ENCODE data around the gene PIAS4.
A peak's percentile ranks its signal among the peaks of the same experiment; 100 is the strongest.

The PIAS4 gene

DNA sequence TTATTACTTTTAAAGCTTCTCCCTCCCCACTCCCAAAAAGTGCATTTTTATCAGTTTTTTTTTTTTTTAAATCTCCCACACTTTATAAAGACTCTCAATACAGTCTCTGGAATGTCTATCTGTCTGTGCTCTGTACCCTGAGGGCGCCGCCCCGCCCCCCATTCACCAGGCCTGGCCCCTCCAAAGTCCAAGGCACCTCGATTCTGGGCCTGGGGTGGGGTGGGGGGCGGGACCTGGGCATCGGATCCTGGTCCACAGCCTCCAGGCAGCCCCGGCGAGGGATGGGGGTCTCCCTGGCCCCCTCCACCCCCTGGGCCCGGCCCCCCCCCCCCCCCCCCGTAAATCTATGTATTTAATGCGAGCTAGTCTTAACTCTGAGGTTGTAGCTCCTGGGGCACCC, 35.9 kb downstream of the PIAS4 start:
- no peak for DNase-seq

DNA sequence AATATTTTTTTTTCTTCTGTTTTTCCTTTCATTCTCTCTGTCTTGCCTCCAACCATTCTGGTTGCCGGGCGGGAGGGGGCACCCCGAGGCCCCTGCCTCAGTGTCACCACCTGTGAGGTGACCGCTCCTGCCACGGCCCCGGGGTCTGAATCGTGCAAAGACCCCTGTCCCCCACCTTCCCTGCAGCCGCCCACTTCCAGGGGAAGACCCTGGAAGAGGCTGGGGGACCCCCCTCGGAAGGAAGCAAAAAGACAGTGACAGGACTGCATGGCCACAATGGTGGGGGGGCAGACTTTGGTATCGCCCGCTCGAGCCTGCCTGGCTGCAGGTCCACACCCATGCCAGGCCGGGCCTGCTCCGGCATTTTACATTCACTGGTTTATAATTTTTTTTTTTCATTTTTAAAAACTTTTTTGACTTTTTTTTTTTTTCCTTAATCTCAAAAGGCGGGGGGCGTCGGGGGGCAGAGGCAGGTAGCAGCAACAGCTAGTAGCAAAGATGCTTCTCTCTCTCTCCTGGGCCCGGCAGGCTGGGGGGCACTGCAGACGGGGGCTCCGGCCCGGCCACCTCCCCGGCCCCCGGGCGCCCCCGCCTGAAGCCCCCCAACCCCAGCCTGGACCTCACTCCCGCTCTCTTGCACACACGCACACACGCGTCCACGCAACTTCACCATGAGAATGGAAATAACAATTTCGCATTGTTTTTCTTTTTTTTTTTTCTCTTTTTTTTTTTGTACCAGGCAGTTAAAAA, 36.6 kb downstream of the PIAS4 start:
- no peak for DNase-seq

DNA sequence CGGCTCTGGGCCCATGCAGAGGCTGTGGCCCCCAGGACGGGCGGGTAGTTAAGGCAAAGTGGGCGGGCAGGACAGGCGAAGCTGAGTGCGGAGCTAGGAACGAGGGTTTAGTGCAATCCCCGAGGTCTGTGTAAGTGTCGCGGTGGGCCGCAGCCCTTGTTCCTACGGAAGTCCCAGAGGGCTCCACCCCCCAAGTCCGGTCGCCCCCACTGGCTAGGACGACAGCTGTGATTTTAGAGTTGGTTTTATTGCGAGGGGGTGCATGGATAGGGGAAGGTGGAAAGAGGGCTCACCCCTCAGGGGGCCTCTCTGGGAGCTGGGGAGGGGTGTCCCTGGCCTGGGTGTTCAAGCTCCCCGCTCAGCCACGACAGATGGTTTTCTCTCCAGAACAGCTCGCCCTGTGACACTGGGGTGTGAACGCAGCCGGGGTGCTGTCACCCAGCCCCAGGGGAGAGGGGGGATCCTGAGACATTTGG, 37.5 kb downstream of the PIAS4 start:
- DNase-seq, result no peak

DNA sequence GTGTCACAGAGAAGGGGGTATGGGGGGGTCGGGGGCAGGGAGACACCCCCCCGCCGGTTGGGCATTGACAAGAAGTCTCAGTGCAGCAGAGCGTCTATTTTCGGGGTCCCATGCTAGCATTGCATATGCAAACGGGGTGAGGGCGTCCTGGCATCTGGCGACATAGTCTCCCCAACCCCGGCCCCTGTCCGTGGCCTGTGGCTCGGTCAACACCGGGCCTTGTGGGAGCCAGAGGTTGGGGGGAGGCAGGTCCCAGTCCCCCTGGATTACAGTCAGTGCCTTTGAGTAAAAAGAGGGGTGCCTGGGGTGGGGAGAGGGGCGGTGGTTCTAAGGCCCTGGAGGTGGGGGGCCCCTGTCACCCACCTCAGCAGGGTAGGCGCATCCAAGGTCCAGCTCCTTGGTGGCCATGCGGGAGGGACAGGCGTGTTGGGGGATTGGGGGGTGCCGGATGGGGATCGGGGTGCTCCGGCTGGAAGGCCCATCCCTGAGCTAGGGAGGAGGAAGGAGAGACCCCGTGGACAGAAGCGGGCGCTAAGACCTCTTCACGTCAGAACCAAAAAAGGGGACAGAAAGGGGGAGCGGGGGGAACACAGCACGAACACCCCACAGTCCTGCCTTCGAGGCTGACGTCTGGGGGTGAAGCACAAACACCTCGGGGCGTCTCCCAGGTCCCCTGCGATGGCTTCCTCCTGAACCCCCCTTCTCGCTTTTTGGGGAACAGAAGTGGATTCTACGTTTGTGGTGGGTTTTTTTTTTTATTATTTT, 38.2 kb downstream of the PIAS4 start:
- DNase-seq, result no peak

DNA sequence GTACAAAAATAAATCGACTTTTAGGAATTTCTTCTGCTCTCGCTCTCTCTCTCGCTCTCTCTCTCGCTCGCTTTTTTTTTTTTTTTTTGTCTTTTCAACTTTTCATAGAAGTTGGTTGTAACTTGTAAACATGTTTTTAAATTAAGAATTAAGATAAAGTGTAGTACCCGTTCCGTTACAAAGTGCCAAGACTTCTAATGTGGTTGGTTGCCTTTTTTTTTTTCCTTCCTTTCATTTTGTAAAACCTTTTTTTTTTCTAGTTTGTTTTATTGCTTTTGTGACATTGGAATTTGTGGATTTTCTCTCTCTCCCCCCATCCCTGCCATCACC, 38.8 kb downstream of the PIAS4 start:
- DNase-seq, result no peak

DNA sequence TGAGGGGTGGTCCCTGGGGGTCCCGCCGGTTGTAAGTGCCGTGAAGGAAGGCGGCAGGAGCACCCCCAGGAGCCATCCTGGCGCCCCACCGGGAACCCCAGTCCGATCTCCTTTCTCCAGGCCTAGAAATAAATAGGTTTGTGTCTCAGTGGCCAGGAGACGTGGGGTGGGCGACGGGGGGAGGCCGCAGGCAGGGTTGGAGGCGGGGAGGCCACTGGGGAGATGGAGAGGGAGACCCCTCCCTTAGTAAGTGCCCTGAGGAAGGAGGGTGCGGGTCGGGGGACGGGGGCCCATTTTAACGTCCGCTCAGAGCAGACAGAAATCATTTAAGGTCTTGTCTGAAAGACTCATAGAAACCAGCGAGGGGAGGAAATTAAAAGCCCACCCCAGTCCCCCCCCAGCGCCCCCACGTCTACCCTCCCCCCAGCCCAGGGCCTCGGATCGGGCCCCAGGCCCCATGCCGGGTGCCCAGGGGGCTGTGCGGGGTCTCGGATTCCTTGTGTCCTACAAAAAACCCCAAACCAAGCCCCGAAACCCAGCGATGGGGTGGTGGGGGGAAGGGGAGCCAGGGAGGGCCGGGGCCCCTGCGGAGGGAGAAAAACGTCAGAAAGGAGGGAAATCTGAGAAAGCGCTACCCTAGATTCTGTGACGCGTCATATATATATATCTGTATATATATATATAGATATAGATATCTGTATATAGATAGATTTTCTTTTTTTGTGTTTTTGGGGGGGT, 39.6 kb downstream of the PIAS4 start:
- no peak for DNase-seq

DNA sequence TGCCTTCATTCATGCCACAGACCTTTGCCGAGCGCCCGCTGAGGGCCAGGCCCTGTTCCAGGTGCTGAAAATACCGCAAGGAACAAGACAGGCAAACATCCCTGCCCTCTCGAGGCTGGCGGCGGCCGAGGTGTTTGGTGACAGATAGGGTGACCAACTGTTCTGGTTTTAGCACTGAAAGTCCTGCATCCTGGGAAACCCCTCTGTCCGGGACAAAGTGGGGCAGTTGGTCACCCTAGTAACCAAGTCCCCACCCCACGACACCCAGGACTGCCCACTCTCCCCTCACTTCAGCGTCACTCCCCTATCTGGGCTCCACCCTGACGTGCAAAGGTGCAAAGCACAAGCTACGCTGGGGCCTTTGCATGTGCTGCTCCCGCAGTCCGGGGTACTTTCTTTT, 41.9 kb downstream of the PIAS4 start:
- no peak for DNase-seq

DNA sequence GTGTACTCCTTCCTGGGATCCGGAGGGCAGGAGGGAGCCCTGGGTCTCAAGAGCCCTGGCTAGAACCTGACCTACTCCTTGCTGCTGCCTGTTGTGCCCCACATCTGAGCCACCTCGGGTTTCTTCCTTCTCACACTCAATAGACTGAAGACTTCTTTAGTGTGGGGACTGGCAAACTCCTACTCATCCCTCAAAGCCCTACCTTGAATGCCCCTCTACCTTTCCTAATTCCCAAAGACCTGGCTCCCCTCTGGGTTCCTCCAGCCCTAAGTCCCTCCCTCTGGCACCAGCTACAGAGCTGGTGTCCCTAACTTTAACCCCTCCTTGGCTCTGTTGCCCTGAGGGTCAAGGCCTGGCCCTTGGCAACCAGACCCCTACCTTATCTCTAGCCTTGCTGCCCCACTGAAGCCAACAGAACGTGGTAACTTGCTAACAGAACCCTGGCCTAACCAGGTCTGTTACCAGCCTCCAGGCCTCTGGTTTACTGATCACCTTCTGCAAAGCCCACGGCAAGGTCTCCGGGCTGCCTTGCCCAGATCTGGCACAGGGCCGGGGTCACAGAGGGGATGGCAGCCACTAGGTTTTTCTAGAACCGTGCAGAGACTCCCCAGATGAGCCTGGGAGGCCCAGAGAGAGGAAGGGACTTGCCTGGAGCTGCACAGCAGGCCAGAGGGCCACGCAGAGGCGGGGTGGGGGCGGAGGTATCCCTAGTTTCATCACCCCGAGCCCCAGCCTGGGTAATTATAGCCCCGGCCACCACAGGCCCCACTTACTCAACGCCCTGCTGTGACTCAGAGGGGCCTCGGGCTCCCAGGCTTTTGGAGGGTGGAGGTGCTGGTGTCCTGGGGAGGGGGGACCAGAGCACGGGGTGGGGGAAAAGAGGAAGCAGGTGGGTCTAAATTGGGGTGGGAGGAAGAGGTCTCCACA, 43.9 kb downstream of the PIAS4 start:
- DNase-seq, result no peak

DNA sequence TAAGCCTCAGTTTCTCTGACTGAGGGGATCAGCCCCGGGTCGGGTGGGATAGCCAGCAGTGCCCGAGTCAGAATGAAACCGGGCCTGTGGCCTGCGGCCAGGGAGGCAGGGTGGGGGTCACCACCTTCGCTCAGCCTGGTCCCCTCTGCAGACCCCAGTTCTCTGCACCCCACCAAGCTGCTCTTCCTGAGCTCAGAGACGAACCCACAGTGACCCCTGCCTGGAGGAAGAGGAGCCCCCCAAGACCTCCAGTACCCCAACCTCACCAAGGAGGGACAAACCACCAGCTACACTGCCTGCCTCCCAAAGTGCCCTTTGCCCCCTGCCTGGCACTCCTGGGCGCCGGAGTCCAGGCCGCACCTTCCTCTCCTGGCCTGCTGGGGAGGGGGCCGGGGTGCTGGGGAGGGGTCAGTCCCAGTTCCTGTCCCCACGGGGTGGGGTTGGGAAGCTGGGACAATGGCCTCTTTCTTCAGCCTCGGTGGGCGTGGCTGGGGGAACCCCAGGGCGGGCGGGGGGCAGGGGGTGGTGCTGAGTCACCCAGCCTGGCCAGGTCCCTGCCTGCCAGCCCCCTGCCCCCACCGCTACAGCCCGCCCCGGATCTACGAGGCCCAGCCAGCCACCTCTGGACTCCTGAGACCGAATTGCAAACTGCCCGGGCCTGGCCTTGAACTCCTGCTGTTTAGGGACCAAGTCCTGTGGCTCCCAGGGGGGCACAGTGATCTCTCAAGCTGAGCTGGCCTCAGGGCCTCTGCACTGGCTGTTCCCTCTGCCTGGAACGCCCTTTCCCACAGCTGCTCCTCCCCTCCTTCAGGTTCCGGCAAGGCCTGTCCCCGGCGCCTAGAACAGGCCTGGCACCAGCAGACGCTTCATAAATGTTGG, 44.8 kb downstream of the PIAS4 start:
- no peak for DNase-seq

DNA sequence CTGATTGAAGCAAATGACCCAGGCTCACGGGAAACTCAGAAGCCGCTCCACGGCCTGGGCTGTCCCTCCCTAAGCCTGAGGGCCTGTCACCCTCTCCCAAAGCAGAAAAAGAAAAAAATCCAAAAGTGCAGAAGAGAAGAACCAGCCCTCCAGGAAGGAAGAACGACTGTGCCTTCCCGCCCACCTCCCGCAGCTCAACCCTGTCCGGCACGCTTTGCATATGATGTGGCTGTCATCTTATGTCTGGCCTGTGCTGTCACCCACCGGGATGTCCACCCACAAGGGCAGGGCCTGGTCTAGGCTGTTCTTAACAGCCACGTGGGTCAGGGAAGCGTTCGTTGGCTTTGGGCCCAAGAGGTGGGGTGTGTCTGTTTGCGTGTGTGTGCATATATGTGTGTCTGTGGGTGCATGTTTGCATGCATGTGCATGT, 45.5 kb downstream of the PIAS4 start:
- no peak for DNase-seq

DNA sequence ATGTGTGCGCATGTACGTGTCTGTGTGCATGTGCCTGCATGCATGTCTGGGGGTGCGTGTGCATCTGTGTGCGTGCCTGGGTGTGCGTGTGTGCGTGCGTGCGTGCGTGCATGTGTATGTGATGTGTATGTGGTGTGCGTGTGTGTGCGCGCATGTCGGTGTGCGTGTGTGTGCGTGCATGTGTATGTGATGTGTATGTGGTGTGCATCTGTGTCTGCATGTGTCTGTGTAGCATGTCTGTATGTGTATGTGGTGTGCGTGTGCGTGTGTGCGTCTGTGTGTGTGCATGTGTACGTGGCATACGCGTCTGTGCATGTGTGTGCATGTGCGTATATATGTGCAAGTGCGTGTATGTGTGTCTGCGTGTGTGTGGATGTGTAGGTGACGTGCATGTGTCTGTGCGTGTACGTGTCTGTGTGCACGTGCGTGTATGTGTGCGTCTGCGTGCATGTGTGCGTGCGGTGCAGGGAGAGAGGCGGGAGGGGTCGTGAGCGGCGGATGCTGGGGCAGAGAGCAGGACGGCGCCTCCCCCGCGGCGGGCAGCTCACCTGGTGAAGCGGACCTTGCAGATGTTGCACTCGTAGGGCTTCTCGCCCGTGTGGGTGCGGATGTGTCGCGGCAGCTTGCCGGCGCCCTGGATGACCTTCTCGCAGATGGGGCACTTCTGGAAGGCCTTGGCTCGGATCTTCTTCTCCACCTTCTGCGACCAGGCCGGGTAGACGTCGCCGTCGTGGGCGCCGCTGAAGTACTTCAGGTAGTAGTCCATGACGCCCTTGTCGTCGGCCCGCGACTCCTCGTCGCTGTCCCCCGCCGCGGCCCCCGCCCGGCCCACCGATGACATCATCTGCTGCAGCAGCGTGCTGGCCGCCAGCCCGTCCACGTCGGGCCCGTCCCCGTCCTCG, 46.1 kb downstream of the PIAS4 start:
- DNase-seq, result no peak

DNA sequence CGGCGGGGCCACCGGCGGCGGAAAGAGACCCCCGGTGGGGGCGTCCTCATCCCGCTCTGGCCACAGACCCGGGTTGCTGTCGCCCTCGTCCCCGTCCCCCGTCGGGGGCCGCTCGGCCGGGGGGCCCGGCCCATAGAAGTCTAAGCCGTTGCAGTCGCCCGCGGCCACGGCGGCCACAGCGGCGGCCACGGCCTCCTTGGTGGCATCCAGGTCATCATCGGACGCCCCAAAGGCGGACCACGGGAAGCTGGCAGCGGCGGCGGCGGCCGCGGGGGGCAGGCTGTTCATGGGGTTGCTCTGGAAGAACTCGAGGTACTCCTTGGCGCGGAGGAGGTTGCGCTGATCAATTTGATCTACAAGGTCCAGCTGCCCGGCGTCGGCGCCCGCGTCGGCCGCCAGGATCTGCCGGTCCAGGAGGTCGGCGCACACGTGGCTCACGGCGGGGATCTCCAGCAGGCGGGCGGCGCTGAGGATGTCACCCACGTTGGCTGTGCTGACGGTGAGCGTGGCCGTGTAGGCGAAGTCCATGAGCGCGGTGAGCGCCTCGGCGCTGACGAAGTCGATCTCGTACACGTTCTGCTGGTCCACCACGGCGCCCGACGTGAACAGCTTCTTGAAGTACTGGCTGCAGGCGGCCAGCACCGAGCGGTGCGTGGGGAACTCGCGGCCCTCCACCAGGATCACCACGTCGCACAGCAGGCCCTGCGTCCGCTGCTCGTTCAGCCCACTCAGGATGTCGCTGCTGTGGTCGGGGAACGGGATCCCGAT, 47.1 kb downstream of the PIAS4 start:
- DNase-seq, result no peak

DNA sequence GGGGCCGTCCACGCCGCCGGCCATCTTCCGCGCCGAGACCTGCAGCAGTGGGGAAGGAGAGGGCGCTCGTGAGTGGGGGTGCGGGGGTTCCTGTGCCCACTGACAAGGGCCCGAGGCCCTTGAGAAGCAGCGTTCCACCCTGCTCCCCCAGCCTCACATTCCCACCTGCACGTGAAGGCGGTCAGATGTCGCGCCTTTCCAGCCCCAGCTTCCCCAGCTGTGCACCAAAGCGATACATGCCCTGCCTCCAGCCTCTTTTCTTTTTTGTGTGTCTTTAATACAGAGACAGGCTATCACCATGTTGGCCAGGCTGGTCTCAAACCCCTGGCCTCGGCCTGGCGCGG, 47.6 kb downstream of the PIAS4 start:
- no peak for DNase-seq

DNA sequence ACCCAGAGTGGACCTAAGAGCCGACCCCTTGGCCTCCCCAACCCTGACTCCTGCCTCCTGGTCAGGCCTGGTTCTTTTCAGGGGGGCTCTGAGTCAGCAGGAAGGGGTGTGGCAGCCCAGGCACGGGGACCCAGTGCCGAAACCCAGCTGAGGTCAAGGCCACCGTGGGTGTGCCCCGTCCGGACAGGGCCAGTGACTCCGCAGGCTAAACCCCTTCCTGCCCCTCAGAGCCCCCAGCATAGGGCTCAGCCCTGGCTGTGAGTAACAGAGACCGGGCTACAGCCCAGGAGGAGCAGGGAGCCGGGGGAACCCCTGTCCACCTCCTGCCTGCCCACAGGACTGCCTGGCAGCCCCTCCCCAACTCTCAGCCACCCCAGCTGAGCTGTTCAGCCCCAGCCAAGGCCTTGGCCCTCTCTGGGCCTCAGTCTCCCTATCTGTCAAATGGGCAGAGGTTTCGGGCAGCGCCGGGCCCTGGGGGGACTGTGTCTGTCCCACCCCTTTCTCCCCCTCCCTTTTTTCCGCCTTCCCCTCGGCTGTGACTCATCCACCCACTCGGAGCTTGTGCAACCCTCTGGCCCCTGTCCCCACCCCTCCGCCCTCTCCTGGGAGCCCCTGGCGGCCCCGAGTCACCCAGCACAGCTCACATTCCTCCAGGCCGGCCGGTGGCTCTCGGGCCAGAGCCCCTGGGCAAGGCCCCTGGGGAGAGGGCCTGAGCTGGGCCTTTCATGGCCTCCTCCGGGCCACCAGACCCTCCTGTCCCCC, 50.6 kb downstream of the PIAS4 start:
- no peak for DNase-seq

DNA sequence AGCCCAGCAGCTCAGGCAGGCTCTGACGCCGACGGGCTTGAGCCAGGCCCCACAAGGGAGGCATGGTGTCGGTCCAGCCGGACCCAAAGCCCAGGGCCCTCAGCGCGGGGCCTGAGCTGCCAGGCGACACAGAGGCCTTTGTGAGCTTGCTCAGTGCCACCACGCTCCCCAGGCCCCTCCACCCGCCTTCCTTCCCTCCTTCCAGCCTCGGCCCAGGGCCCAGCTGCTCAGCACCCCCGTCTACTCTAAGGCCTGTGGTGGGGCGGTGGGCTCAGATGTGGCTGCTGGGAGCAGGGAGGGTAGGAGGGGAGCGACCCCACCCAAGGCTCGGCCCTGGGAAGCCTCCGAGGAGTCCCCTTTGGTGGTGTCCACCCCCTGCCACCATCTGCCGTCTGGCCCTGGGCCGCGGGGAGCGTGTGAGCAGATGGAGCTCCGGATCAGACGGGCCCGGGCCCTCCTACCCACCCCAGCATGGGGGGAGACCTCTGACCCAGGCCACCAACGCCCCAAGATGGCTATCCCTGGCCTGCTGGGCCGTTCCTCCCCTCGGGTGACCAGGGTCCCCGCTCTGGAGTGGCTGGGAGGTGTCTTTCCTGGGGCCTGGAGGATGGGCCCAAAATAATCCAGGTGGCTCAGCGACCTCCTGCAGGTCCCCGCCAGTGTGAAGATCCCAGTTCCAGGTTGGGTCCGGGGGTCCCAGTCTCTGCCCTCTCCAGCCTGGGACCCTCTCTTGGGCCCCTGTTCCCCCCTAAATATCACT, 51.3 kb downstream of the PIAS4 start:
- DNase-seq, result no peak

DNA sequence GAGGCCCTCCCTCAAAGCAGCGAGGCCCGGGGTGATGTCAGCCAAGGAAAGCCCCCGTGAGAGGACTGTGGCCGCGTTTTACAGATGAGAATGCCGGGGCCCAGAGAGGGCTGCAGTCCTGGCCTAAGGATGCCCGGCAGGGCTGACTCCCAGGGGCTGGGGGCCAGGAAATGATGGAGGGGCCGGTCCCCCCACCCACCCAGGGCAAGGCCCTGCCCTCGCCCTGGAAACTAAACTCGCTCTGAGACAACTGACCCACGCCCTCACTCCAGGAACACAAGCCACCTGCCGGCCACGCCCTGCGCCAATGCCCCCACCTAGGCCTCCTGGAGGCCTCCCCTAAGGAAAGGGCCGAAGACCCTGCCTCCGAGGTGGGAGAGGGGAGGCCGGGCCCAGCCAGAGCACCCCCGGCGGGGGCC, 51.9 kb downstream of the PIAS4 start:
- no peak for DNase-seq

DNA sequence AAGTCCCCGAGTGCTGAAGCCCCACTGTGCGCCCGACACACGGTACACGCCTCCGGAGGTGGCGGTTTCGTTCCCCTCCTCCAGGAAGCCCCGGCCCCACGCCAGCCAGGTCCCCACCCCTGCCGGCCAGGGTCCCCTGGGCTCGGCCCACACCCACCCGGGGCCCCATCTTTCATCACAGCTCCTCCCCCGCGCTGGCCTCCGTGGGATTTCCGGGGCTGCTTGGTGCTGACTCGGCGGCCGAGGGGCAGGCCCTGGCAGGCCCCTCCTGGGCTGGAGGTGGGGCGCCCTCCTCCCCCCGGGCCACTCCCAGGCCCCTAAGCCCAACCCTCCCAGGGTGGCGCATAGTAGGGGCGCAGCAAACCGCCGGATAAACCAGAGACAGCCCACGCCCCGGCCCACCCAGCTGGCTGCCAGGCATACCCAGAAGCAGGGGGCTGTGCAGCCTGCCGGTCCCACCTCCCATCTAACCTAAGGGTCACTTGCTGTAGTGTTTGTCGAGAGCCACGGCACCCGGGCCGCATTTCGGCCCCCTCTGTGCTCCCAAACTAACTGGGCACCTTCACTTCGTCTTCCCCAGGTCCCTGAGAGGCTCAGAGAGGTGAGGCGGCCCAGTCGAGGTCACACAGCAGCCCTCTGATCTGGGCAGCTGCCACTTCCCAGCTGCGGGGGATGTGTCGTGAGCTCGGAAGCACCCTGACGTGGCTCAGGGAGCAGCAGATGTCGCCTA, 52.5 kb downstream of the PIAS4 start:
- peak; percentile 55 for DNase-seq
